ENCODE data around the gene FCN3.
"Not testable (repeated sequence)": the region's sequence is repeated elsewhere in the genome, so short reads cannot be mapped to it uniquely, and the experiment has no call there.

FCN3 gene

GRCh38 chr1:27374362-27375086, at the start of gene FCN3:
FCN3 (minus strand) TSS chr1:27374824; CDS start chr1:27374818, 6 bp downstream.
- DNase-seq (no peak), ATAC-seq (no peak)
- no peak within 1 kb of the TSS for H3K4me3 Mint-ChIP-seq
- H3K9me3 Mint-ChIP-seq = no peaks in the 10 kb centered on the region
- H3K4me1 Mint-ChIP-seq = peaks cover 5% of the 10 kb centered on the region
- H3K27me3 Mint-ChIP-seq = no peaks in the 10 kb centered on the region
- H3K27ac Mint-ChIP-seq = peak within 1 kb of the TSS in 1 of 2 donors; percentile 28

GRCh38 chr1:27423709-27424108, 49.1 kb upstream of the FCN3 start:
- peaks cover 70% of the 10 kb centered on the region for H3K4me1 Mint-ChIP-seq
- ATAC-seq (no peak), DNase-seq (no peak)
- no peak overlapping the region for H3K27ac Mint-ChIP-seq
- H3K9me3 Mint-ChIP-seq = no peaks in the 10 kb centered on the region
- H3K4me3 Mint-ChIP-seq = no peak overlapping the region
- no peaks in the 10 kb centered on the region for H3K27me3 Mint-ChIP-seq

- Mint-ChIP-seq H3K27me3 (no peaks in the 10 kb centered on the region), H3K4me3 (peak overlapping the region; percentile 5 to 48), H3K9me3 (no peaks in the 10 kb centered on the region), H3K4me1 (peaks cover 67% of the 10 kb centered on the region), H3K27ac (peak overlapping the region; percentile 49 to 94)
- peak; percentile 45 to 85 for DNase-seq
- peak; percentile 97 for ATAC-seq
These were observed 43.9 kb upstream of the FCN3 start for GRCh38 chr1:27418326-27419185.

- H3K4me3 Mint-ChIP-seq = no peak overlapping the region
- DNase-seq (no peak), ATAC-seq (no peak)
- peaks cover 61% of the 10 kb centered on the region for H3K4me1 Mint-ChIP-seq
- no peaks in the 10 kb centered on the region for H3K27me3 Mint-ChIP-seq
- H3K27ac Mint-ChIP-seq = peak overlapping the region; percentile 49 to 94
- no peaks in the 10 kb centered on the region for H3K9me3 Mint-ChIP-seq
These were observed 43.1 kb upstream of the FCN3 start for GRCh38 chr1:27417713-27418112.

GRCh38 chr1:27416387-27417111, 41.9 kb upstream of the FCN3 start:
- Mint-ChIP-seq H3K4me3 (no peak overlapping the region), H3K4me1 (peaks cover 51% of the 10 kb centered on the region), H3K9me3 (no peaks in the 10 kb centered on the region), H3K27ac (peak overlapping the region; percentile 34 to 40), H3K27me3 (no peaks in the 10 kb centered on the region)
- ATAC-seq (peak; percentile 77), DNase-seq (peak; percentile 52 to 70)

GRCh38 chr1:27414091-27414490, 39.5 kb upstream of the FCN3 start:
- Mint-ChIP-seq H3K27ac (no peak overlapping the region), H3K9me3 (no peaks in the 10 kb centered on the region), H3K27me3 (no peaks in the 10 kb centered on the region), H3K4me1 (peaks cover 36% of the 10 kb centered on the region), H3K4me3 (no peak overlapping the region)
- ATAC-seq (no peak), DNase-seq (no peak)

- H3K27me3 Mint-ChIP-seq = no peaks in the 10 kb centered on the region
- no peak for DNase-seq
- no peak for ATAC-seq
- H3K9me3 Mint-ChIP-seq = no peaks in the 10 kb centered on the region
- peaks cover 26% of the 10 kb centered on the region for H3K4me1 Mint-ChIP-seq
- H3K4me3 Mint-ChIP-seq = no peak overlapping the region
- peak overlapping the region in 1 of 2 donors; percentile 33 for H3K27ac Mint-ChIP-seq
These were observed 38.4 kb upstream of the FCN3 start for GRCh38 chr1:27413004-27413403.

- Mint-ChIP-seq H3K27ac (no peak overlapping the region), H3K9me3 (no peaks in the 10 kb centered on the region), H3K4me3 (no peak overlapping the region), H3K27me3 (no peaks in the 10 kb centered on the region), H3K4me1 (peaks cover 21% of the 10 kb centered on the region)
- DNase-seq (no peak), ATAC-seq (no peak)
These were observed 37.9 kb upstream of the FCN3 start for GRCh38 chr1:27412502-27412901.

GRCh38 chr1:27410709-27411108, 36.1 kb upstream of the FCN3 start:
- no peak overlapping the region for H3K27ac Mint-ChIP-seq
- DNase-seq = no peak
- H3K4me3 Mint-ChIP-seq = no peak overlapping the region
- peaks cover 5% of the 10 kb centered on the region for H3K4me1 Mint-ChIP-seq
- H3K9me3 Mint-ChIP-seq = no peaks in the 10 kb centered on the region
- H3K27me3 Mint-ChIP-seq = no peaks in the 10 kb centered on the region
- no peak for ATAC-seq

- Mint-ChIP-seq H3K27ac (peak overlapping the region in 1 of 2 donors; percentile 76), H3K4me3 (no peak overlapping the region), H3K27me3 (no peaks in the 10 kb centered on the region), H3K9me3 (no peaks in the 10 kb centered on the region), H3K4me1 (peaks cover under 1% of the 10 kb centered on the region)
- ATAC-seq (no peak), DNase-seq (no peak)
These were observed 35.0 kb upstream of the FCN3 start for GRCh38 chr1:27409669-27410068.

- ATAC-seq (no peak), DNase-seq (no peak)
- Mint-ChIP-seq H3K27me3 (no peaks in the 10 kb centered on the region), H3K4me1 (peaks cover 15% of the 10 kb centered on the region), H3K27ac (no peak overlapping the region), H3K9me3 (no peaks in the 10 kb centered on the region), H3K4me3 (no peak overlapping the region)
These were observed 33.5 kb upstream of the FCN3 start for GRCh38 chr1:27408151-27408550.

- ATAC-seq, H3K9me3 Mint-ChIP-seq, H3K27ac Mint-ChIP-seq, DNase-seq, H3K27me3 Mint-ChIP-seq, H3K4me3 Mint-ChIP-seq: not testable (repeated sequence)
- peaks cover 26% of the 10 kb centered on the region for H3K4me1 Mint-ChIP-seq
These were observed 32.2 kb upstream of the FCN3 start for GRCh38 chr1:27406791-27407190.

- no peak for ATAC-seq
- Mint-ChIP-seq H3K27ac (no peak overlapping the region), H3K27me3 (no peaks in the 10 kb centered on the region), H3K9me3 (no peaks in the 10 kb centered on the region), H3K4me1 (peaks cover 26% of the 10 kb centered on the region), H3K4me3 (no peak overlapping the region)
- no peak for DNase-seq
These were observed 31.7 kb upstream of the FCN3 start for GRCh38 chr1:27406362-27406680.

GRCh38 chr1:27405598-27406361, 31.2 kb upstream of the FCN3 start:
- not testable (repeated sequence) for DNase-seq, H3K27me3 Mint-ChIP-seq, H3K4me3 Mint-ChIP-seq, H3K9me3 Mint-ChIP-seq, ATAC-seq, H3K27ac Mint-ChIP-seq
- H3K4me1 Mint-ChIP-seq = peaks cover 26% of the 10 kb centered on the region

GRCh38 chr1:27405074-27405473, 30.4 kb upstream of the FCN3 start:
- Mint-ChIP-seq H3K27ac (no peak overlapping the region), H3K27me3 (no peaks in the 10 kb centered on the region), H3K9me3 (no peaks in the 10 kb centered on the region), H3K4me3 (no peak overlapping the region), H3K4me1 (peaks cover 26% of the 10 kb centered on the region)
- ATAC-seq (no peak), DNase-seq (no peak)
